VCaP (cell line): Measurements from ENCODE around the gene FAM241A.

Experiments used
- H3K27ac ChIP-seq: fragments of 450-650 bp; 2 replicates; pipeline ENCODE4 v1.5.1; 2017
- CTCF ChIP-seq: fragments of 450-650 bp; conservative IDR thresholded peaks from 2 replicates; pipeline ENCODE4 v1.5.1; 2017; ENCODE audit warnings: mild to moderate bottlenecking, moderate library complexity

The FAM241A gene

GRCh38 chr4:112185740-112186670 lies 40.8 kb downstream of the FAM241A start:
- H3K27ac ChIP-seq, result no peak overlapping the region
- TF ChIP-seq CTCF, result no peak

- H3K27ac ChIP-seq, result no peak overlapping the region
- TF ChIP-seq CTCF, result peak; percentile 59
Measured at GRCh38 chr4:112189754-112190153, 44.5 kb downstream of the FAM241A start.

- no peak for TF ChIP-seq CTCF
- H3K27ac ChIP-seq, result no peak overlapping the region
Measured at GRCh38 chr4:112190684-112191083, 45.4 kb downstream of the FAM241A start.

GRCh38 chr4:112196461-112196860 lies 51.2 kb downstream of the FAM241A start:
- H3K27ac ChIP-seq, result no peak overlapping the region
- TF ChIP-seq CTCF, result no peak

- peak overlapping the region; percentile 70 for H3K27ac ChIP-seq
- no peak for TF ChIP-seq CTCF
Measured at GRCh38 chr4:112199041-112199440, 53.8 kb downstream of the FAM241A start.

GRCh38 chr4:112201915-112202505 lies 56.8 kb downstream of the FAM241A start:
- TF ChIP-seq CTCF, result no peak
- H3K27ac ChIP-seq, result no peak overlapping the region

- no peak for TF ChIP-seq CTCF
- H3K27ac ChIP-seq, result no peak overlapping the region
Measured at GRCh38 chr4:112203593-112203992, 58.3 kb downstream of the FAM241A start.
